Fibroblast of villous mesenchyme (primary cell): ENCODE results near the gene PLEKHA7. TPM values are rescaled to one million over a fixed set of nuclear protein-coding genes. Genes with fewer than 3 reads are reported as not detected.

ENCODE experiments used
- DNase-seq: peaks from one replicate; pipeline ENCODE4 v3.0.0-alpha.2; 2010; ENCODE audit warnings: low read depth
- H3K4me3 ChIP-seq: 2 replicates; pipeline ENCODE4 v1.5.1; 2011; ENCODE audit warnings: low read depth, mild to moderate bottlenecking, low read length
- CTCF ChIP-seq: IDR thresholded peaks from 2 replicates; pipeline ENCODE4 v1.5.1; 2012; ENCODE audit warnings: low read depth, mild to moderate bottlenecking, low read length; ENCODE audit not compliant: insufficient read depth
- total RNA-seq: library from RNA; depleted of rRNA; stranded (reverse); fragments of >200 nt; gene quantifications from 2 replicates; pipeline ENCODE4 v1.2.3, GENCODE V29; 2012

Gene PLEKHA7
- total RNA-seq, 1 donor, result 0.86 TPM

DNA sequence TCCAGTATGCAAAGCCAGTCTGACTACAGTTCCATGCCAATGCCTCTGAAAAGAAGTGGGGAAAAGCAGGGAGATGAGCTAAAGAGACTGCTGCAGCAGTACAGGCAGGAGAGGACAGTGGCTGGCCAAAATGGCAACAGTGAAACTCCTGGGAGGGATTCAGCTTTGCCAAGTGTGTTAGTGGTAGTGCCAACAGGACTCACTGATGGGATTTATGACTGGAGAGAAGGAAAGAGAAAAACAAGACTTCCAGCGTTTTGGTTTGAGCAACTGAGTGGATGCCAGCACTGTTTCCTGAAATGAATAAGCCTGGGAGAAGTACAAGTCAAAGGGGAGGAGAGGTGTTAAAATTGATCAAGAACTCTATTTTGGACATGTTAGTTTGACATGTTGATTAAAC lies 80.9 kb downstream of the PLEKHA7 start:
- no peak overlapping the region for H3K4me3 ChIP-seq
- DNase-seq, result no peak
- no peak for TF ChIP-seq CTCF

GRCh38 chr11:16928044-16928443 lies 86.2 kb downstream of the PLEKHA7 start:
- no peak for TF ChIP-seq CTCF
- H3K4me3 ChIP-seq, result no peak overlapping the region
- no peak for DNase-seq

- TF ChIP-seq CTCF, result no peak
- DNase-seq, result no peak
- no peak overlapping the region for H3K4me3 ChIP-seq
Observed at GRCh38 chr11:16926883-16927626, 87.2 kb downstream of the PLEKHA7 start.

GRCh38 chr11:16925561-16926065 lies 88.6 kb downstream of the PLEKHA7 start:
- peak; percentile 30 for DNase-seq
- H3K4me3 ChIP-seq, result peak overlapping the region; percentile 33
- TF ChIP-seq CTCF, result no peak

DNA sequence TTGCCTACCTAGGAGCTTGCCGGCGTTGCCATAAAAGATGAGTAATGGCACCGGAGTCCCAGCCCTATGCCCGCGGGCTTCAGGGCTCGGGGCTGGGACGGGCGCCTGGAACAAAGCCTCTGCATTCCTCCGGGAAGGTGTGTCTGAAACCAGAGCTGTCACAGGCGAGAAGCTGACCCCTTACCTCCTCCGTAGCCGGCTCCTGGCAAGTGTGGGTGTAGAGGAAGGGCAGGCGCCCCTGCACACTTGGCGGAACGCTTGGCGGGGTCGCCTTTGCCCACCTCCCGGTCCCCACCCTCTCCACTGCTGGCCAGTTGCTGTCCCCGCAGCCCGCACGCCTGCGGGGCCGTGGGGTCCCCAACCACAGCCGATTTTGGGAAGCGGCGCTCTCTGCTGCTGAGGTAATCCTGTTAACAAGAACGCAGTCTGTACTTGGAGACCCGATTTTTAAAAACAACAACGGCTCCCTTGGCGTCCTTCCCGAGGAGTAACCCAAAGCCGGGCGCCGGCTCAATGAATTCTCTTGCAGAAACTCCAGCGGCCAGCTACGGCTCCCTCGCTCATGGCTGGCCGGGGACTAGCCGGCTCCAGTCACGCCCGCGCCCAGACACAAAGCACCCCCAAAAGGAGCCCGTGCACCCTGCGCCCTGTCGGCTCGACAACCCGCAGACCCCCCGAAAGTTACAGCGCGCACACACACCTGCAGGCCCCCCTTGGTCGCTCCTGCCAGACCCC lies 89.2 kb downstream of the PLEKHA7 start:
- H3K4me3 ChIP-seq, result peak overlapping the region; percentile 33
- DNase-seq, result peak; percentile 22
- TF ChIP-seq CTCF, result no peak

DNA sequence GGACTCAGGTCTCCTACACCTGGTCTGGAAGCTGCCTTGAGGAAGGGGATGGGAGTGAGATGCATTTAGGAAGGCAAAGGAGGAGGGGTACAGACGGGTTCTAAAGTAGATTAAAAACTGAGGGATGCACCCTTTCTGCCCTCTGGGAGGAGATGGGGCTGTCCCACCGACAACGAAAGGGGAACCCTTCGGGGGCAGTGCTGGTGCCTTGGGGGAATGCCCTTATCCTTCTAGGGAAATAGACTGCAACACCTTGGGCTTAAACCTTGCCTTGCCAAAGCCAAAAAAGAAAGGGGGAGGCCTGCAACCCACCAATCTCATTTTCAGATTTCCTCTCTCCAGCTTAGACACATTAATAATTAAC lies 89.8 kb downstream of the PLEKHA7 start:
- TF ChIP-seq CTCF, result no peak
- no peak for DNase-seq
- H3K4me3 ChIP-seq, result no peak overlapping the region

GRCh38 chr11:16923987-16924386 lies 90.2 kb downstream of the PLEKHA7 start:
- H3K4me3 ChIP-seq, result no peak overlapping the region
- DNase-seq, result no peak
- no peak for TF ChIP-seq CTCF
